ENCODE data around the gene PRKAR2A. TPM values are rescaled to one million over a fixed set of nuclear protein-coding genes. Genes with fewer than 3 reads are reported as not detected.
"Not testable (repeated sequence)": the region's sequence is repeated elsewhere in the genome, so short reads cannot be mapped to it uniquely, and the experiment has no call there.

PRKAR2A gene
- total RNA-seq, 5 donors from 2014 or later (not counting 1 experiment from before 2014, with no cell fraction given): 30.9 to 51.8 (median 49.0) TPM

DNA sequence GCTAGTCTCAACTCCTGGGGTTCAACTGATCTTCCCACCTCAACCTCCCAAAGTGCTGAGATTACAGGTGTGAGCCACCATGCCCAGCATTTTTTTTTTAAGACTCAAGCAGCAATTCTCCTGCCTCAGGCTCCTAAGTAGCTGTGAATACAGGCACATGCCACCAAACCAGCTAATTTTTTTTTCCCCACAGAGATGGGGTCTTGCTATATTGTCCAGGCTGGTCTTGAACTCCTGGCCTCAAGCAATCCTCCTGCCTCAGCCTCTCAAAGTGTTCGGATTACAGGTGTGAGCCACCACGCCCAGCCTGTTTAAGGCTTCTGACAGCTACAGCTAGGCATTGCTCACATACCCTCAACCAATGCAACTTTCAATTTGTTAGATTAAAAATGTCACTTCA lies 54.2 kb downstream of the PRKAR2A start:
- H3K4me1 ChIP-seq (ENCODE audit: control insufficient read depth in 1 of 2, extremely low read depth in 1 of 2, insufficient read depth in 2 of 2, low read length in 2 of 2); DNase-seq; H3K27ac Mint-ChIP-seq; H3K9me3 ChIP-seq; H3K36me3 ChIP-seq (ENCODE audit: control insufficient read depth in 2 of 2, extremely low read depth in 1 of 2, insufficient read depth in 1 of 2, low read length in 1 of 2); H3K27ac ChIP-seq (ENCODE audit: low read length); H3K4me3 Mint-ChIP-seq; H3K9me3 Mint-ChIP-seq; ATAC-seq (replicated peaks in 1 of 4); POLR2A ChIA-PET; H3K4me3 ChIP-seq (ENCODE audit: control insufficient read depth in 1 of 2, extremely low read depth in 1 of 2, low read length in 1 of 2); H3K27me3 ChIP-seq (replicated peaks in 1 of 2; ENCODE audit: control insufficient read depth in 2 of 2, extremely low read depth in 1 of 2, insufficient read depth in 2 of 2, low read length in 1 of 2); H3K27me3 Mint-ChIP-seq: not testable (repeated sequence)
- H3K36me3 Mint-ChIP-seq: peaks cover 21% of the 10 kb centered on the region
- CTCF ChIA-PET: interaction anchor here in 1 of 2 donors (0.6 kb wide), 1 partner anchor 89 kb away, joined by 6 read pairs; no protein-coding TSS in a partner anchor
- H3K4me1 Mint-ChIP-seq: peaks cover 17 to 26% (median 18%) of the 10 kb centered on the region in 3 donors
- no CpG with 5 or more reads among the region's 2 CpGs for WGBS (ENCODE audit: insufficient coverage)

- DNase-seq: no peak
- Histone ChIP-seq H3K9me3 (no peaks in the 10 kb centered on the region), H3K27ac (ENCODE audit: low read length) (no peak overlapping the region), H3K27me3 (replicated peaks in 1 of 2; ENCODE audit: control insufficient read depth in 2 of 2, extremely low read depth in 1 of 2, insufficient read depth in 2 of 2, low read length in 1 of 2) (no peaks in the 10 kb centered on the region), H3K4me1 (ENCODE audit: control insufficient read depth in 1 of 2, extremely low read depth in 1 of 2, insufficient read depth in 2 of 2, low read length in 2 of 2) (peaks cover 5 to 11% of the 10 kb centered on the region in 2 experiments), H3K4me3 (ENCODE audit: control insufficient read depth in 1 of 2, extremely low read depth in 1 of 2, low read length in 1 of 2) (no peak overlapping the region), H3K36me3 (ENCODE audit: control insufficient read depth in 2 of 2, extremely low read depth in 1 of 2, insufficient read depth in 1 of 2, low read length in 1 of 2) (peaks cover 3% of the 10 kb centered on the region in 2 donors)
- Mint-ChIP-seq H3K27me3 (no peaks in the 10 kb centered on the region), H3K4me1 (peaks cover 20 to 25% (median 22%) of the 10 kb centered on the region in 3 donors), H3K36me3 (peaks cover 29% of the 10 kb centered on the region), H3K4me3 (peak overlapping the region in 1 of 3 donors; percentile 15), H3K27ac (peak overlapping the region; percentile 41 to 48), H3K9me3 (no peaks in the 10 kb centered on the region)
- ATAC-seq (replicated peaks in 1 of 4): no peak
- ChIA-PET POLR2A (interaction anchor here in 1 of 2 donors (0.6 kb wide), 1 partner anchor 49 kb away, joined by 3 read pairs; no protein-coding TSS in a partner anchor), CTCF (interaction anchor here in 1 of 2 donors (0.5 kb wide), 1 partner anchor 20 kb away, joined by 3 read pairs; no protein-coding TSS in a partner anchor)
- WGBS (ENCODE audit: insufficient coverage): 100% methylated on average over 2 of the region's 3 CpGs
Observed at GRCh38 chr3:48789665-48790064, 58.0 kb downstream of the PRKAR2A start.

- no CpG with 5 or more reads among the region's 1 CpG for WGBS (ENCODE audit: insufficient coverage)
- Mint-ChIP-seq H3K4me3 (peak overlapping the region in 1 of 3 donors; percentile 3), H3K36me3 (peaks cover 30% of the 10 kb centered on the region), H3K27ac (peak overlapping the region; percentile 33 to 86), H3K9me3 (no peaks in the 10 kb centered on the region), H3K4me1 (peaks cover 20 to 25% (median 22%) of the 10 kb centered on the region in 3 donors), H3K27me3 (no peaks in the 10 kb centered on the region)
- ATAC-seq (replicated peaks in 1 of 4): peak in 3 of 4 experiments; percentile 53 to 67 (median 63)
- POLR2A ChIA-PET: interaction anchor here in 1 of 2 donors (0.6 kb wide), 2 partner anchors 50 to 108 kb away, joined by 3 to 4 read pairs; no protein-coding TSS in a partner anchor
- DNase-seq: peak in 6 of 35 experiments; percentile 1 to 47 (median 6)
- H3K27ac ChIP-seq (ENCODE audit: low read length): peak overlapping the region; percentile 21
- H3K27me3 ChIP-seq (replicated peaks in 1 of 2; ENCODE audit: control insufficient read depth in 2 of 2, extremely low read depth in 1 of 2, insufficient read depth in 2 of 2, low read length in 1 of 2): no peaks in the 10 kb centered on the region
- peaks cover 3 to 9% of the 10 kb centered on the region in 2 donors for H3K36me3 ChIP-seq (ENCODE audit: control insufficient read depth in 2 of 2, extremely low read depth in 1 of 2, insufficient read depth in 1 of 2, low read length in 1 of 2)
- CTCF ChIA-PET: no interaction called here
- peaks cover 5 to 11% of the 10 kb centered on the region in 2 experiments for H3K4me1 ChIP-seq (ENCODE audit: control insufficient read depth in 1 of 2, extremely low read depth in 1 of 2, insufficient read depth in 2 of 2, low read length in 2 of 2)
- H3K9me3 ChIP-seq: no peaks in the 10 kb centered on the region
- no peak overlapping the region for H3K4me3 ChIP-seq (ENCODE audit: control insufficient read depth in 1 of 2, extremely low read depth in 1 of 2, low read length in 1 of 2)
Observed at GRCh38 chr3:48788544-48789162, 59.0 kb downstream of the PRKAR2A start.

GRCh38 chr3:48784426-48785120 lies 63.1 kb downstream of the PRKAR2A start:
- H3K27me3 ChIP-seq (replicated peaks in 1 of 2; ENCODE audit: control insufficient read depth in 2 of 2, extremely low read depth in 1 of 2, insufficient read depth in 2 of 2, low read length in 1 of 2): no peaks in the 10 kb centered on the region
- H3K4me1 ChIP-seq (ENCODE audit: control insufficient read depth in 1 of 2, extremely low read depth in 1 of 2, insufficient read depth in 2 of 2, low read length in 2 of 2): peaks cover 5 to 11% of the 10 kb centered on the region in 2 experiments
- ChIA-PET POLR2A (interaction anchor here in 1 of 2 donors (1.0 kb wide), 1 partner anchor 35 kb away, joined by 4 read pairs; no protein-coding TSS in a partner anchor), CTCF (interaction anchor here in 1 of 2 donors (0.6 kb wide), 1 partner anchor 29 kb away, joined by 5 read pairs; no protein-coding TSS in a partner anchor)
- H3K27ac Mint-ChIP-seq: no peak overlapping the region
- peaks cover 0 to 25% of the 10 kb centered on the region in 2 donors for H3K36me3 ChIP-seq (ENCODE audit: control insufficient read depth in 2 of 2, extremely low read depth in 1 of 2, insufficient read depth in 1 of 2, low read length in 1 of 2)
- H3K27ac ChIP-seq (ENCODE audit: low read length): no peak overlapping the region
- no peak overlapping the region for H3K4me3 Mint-ChIP-seq
- no peak for DNase-seq
- WGBS (ENCODE audit: insufficient coverage): 88% methylated on average over 1 of the region's 4 CpGs
- no peaks in the 10 kb centered on the region for H3K27me3 Mint-ChIP-seq
- H3K9me3 ChIP-seq: no peaks in the 10 kb centered on the region
- no peaks in the 10 kb centered on the region for H3K9me3 Mint-ChIP-seq
- no peak overlapping the region for H3K4me3 ChIP-seq (ENCODE audit: control insufficient read depth in 1 of 2, extremely low read depth in 1 of 2, low read length in 1 of 2)
- peaks cover 28% of the 10 kb centered on the region for H3K36me3 Mint-ChIP-seq
- no peak for ATAC-seq (replicated peaks in 1 of 4)
- H3K4me1 Mint-ChIP-seq: peaks cover 13 to 16% (median 14%) of the 10 kb centered on the region in 3 donors

DNA sequence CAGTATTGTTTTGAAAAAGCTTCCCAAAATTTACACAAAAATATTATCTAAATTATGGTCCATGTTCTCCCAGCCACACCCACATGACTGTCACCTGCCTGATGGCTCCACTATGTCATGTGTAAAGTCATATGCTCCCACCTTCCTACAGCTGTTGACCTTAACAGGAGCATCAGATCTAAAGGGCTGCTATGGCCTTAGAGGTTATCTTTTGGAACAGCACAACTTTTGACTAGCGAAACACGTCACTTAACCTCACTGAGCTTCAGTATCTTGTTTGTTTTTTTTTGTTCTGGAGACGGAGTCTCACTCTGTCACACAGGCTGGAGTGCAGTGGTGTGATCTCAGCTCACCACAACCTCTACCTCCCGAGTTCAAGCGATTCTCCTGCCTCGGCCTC lies 64.4 kb downstream of the PRKAR2A start:
- no peak overlapping the region for H3K27ac Mint-ChIP-seq
- no peak overlapping the region for H3K27ac ChIP-seq (ENCODE audit: low read length)
- H3K36me3 Mint-ChIP-seq: peaks cover 23% of the 10 kb centered on the region

DNA sequence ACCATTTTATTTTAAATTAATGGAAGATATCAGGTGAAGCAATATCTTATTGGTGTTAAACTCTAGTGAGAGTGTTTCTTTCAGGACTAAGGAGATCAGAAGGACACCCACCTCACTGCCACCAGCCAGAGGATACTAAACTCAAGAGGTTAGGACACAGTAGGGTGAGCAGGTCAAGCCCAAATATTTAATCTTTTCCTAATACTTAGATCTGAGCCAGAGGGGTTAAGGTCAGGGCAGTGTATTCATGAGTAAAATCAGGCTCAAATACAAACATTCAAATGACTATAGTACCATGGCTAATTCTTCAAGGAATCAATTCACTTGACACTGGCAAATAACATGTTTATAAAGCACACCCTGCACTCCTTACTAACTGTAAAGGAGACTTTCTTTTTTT lies 65.6 kb downstream of the PRKAR2A start:
- no peak overlapping the region for H3K4me3 Mint-ChIP-seq
- Histone ChIP-seq H3K36me3 (ENCODE audit: control insufficient read depth in 2 of 2, extremely low read depth in 1 of 2, insufficient read depth in 1 of 2, low read length in 1 of 2) (peaks cover 0 to 24% of the 10 kb centered on the region in 2 donors), H3K4me3 (ENCODE audit: control insufficient read depth in 1 of 2, extremely low read depth in 1 of 2, low read length in 1 of 2) (no peak overlapping the region), H3K27me3 (replicated peaks in 1 of 2; ENCODE audit: control insufficient read depth in 2 of 2, extremely low read depth in 1 of 2, insufficient read depth in 2 of 2, low read length in 1 of 2) (no peaks in the 10 kb centered on the region), H3K27ac (ENCODE audit: low read length) (no peak overlapping the region), H3K9me3 (no peaks in the 10 kb centered on the region), H3K4me1 (ENCODE audit: control insufficient read depth in 1 of 2, extremely low read depth in 1 of 2, insufficient read depth in 2 of 2, low read length in 2 of 2) (no peaks in the 10 kb centered on the region)
- ChIA-PET CTCF (no interaction called here), POLR2A (interaction anchor here (0.6 kb wide), 2 partner anchors 33 to 462 kb away, joined by 3 to 9 read pairs; no protein-coding TSS in a partner anchor)
- peaks cover 26% of the 10 kb centered on the region for H3K36me3 Mint-ChIP-seq
- no peak overlapping the region for H3K27ac Mint-ChIP-seq
- H3K9me3 Mint-ChIP-seq: no peaks in the 10 kb centered on the region
- no peaks in the 10 kb centered on the region for H3K27me3 Mint-ChIP-seq
- ATAC-seq (replicated peaks in 1 of 4) (no peak), DNase-seq (no peak)
- no peaks in the 10 kb centered on the region for H3K4me1 Mint-ChIP-seq

More for the DNA sequence above, 64.4 kb downstream of the PRKAR2A start:
- WGBS (ENCODE audit: insufficient coverage): no CpG with 5 or more reads among the region's 6 CpGs
- ChIA-PET CTCF (no interaction called here), POLR2A (no interaction called here)
- H3K4me3 Mint-ChIP-seq: no peak overlapping the region
- Histone ChIP-seq H3K4me3 (ENCODE audit: control insufficient read depth in 1 of 2, extremely low read depth in 1 of 2, low read length in 1 of 2) (no peak overlapping the region), H3K4me1 (ENCODE audit: control insufficient read depth in 1 of 2, extremely low read depth in 1 of 2, insufficient read depth in 2 of 2, low read length in 2 of 2) (peaks cover 0 to 2% of the 10 kb centered on the region in 2 experiments), H3K27me3 (replicated peaks in 1 of 2; ENCODE audit: control insufficient read depth in 2 of 2, extremely low read depth in 1 of 2, insufficient read depth in 2 of 2, low read length in 1 of 2) (no peaks in the 10 kb centered on the region), H3K36me3 (ENCODE audit: control insufficient read depth in 2 of 2, extremely low read depth in 1 of 2, insufficient read depth in 1 of 2, low read length in 1 of 2) (peaks cover 0 to 24% of the 10 kb centered on the region in 2 donors), H3K9me3 (no peaks in the 10 kb centered on the region)
- H3K27me3 Mint-ChIP-seq: no peaks in the 10 kb centered on the region
- no peaks in the 10 kb centered on the region for H3K9me3 Mint-ChIP-seq
- ATAC-seq (replicated peaks in 1 of 4) (no peak), DNase-seq (no peak)
- peaks cover 2 to 3% (median 2%) of the 10 kb centered on the region in 3 donors for H3K4me1 Mint-ChIP-seq
